Stimulated activated CD4-positive, alpha-beta T cell treated with anti-CD3 and anti-CD28 coated beads, Interleukin-12 subunit alpha, Interleukin-12 subunit beta, amount 100 ng/mL, for 4 hours (primary cell): Measurements from ENCODE around the gene RAD51D.
"Not testable (repeated sequence)": the region's sequence is repeated elsewhere in the genome, so short reads cannot be mapped to it uniquely, and the experiment has no call there.

Experiments used
- DNase-seq: peaks from one replicate; pipeline ENCODE4 v3.0.0-alpha.2; 2020

Gene RAD51D

GRCh38 chr17:35119370-35120165, at the start of gene RAD51D:
Gene RAD51D (minus strand): TSS chr17:35119860. CDS start chr17:35119613, 247 bp downstream.
- peak; percentile 78 for DNase-seq

- no peak for DNase-seq
These were observed 48.0 kb upstream of the RAD51D start for GRCh38 chr17:35167666-35168065.

GRCh38 chr17:35167046-35167445, 47.4 kb upstream of the RAD51D start:
- no peak for DNase-seq

- no peak for DNase-seq
These were observed 46.9 kb upstream of the RAD51D start for GRCh38 chr17:35166526-35166925.

- DNase-seq: no peak
These were observed 45.1 kb upstream of the RAD51D start for GRCh38 chr17:35164716-35165115.

- no peak for DNase-seq
These were observed 44.2 kb upstream of the RAD51D start for GRCh38 chr17:35163886-35164285.

GRCh38 chr17:35162755-35163154, 43.1 kb upstream of the RAD51D start:
- DNase-seq: no peak

GRCh38 chr17:35161281-35161761, 41.7 kb upstream of the RAD51D start:
- no peak for DNase-seq

GRCh38 chr17:35160354-35161201, 40.9 kb upstream of the RAD51D start:
- DNase-seq: peak; percentile 22

GRCh38 chr17:35159940-35160339, 40.3 kb upstream of the RAD51D start:
- DNase-seq: no peak

GRCh38 chr17:35155246-35155645, 35.6 kb upstream of the RAD51D start:
- no peak for DNase-seq

GRCh38 chr17:35154196-35155165, 34.8 kb upstream of the RAD51D start:
- DNase-seq: no peak

GRCh38 chr17:35152421-35153140, 32.9 kb upstream of the RAD51D start:
- DNase-seq: no peak

GRCh38 chr17:35151080-35151479, 31.4 kb upstream of the RAD51D start:
- not testable (repeated sequence) for DNase-seq

GRCh38 chr17:35149941-35150340, 30.3 kb upstream of the RAD51D start:
- DNase-seq: no peak

- no peak for DNase-seq
These were observed 28.5 kb upstream of the RAD51D start for GRCh38 chr17:35148144-35148543.

- DNase-seq: no peak
These were observed 27.8 kb upstream of the RAD51D start, which contains the start of gene UNC45B for GRCh38 chr17:35147375-35147905. Gene UNC45B (plus strand): TSS chr17:35147817. CDS start chr17:35148264, 447 bp downstream.

GRCh38 chr17:35146214-35146833, 26.7 kb upstream of the RAD51D start:
- no peak for DNase-seq

GRCh38 chr17:35144840-35145239, 25.2 kb upstream of the RAD51D start:
- no peak for DNase-seq

- DNase-seq: no peak
These were observed 22.8 kb upstream of the RAD51D start for GRCh38 chr17:35142467-35142796.
